HL-60 (cell line): ENCODE measurements around the gene NIN.

ENCODE experiments used
- POLR2AphosphoS5 ChIP-seq: IDR thresholded peaks from 2 replicates; pipeline ENCODE4 v1.6.1; 2012; ENCODE audit warnings: low read depth
- TF ChIP-seq, protein P1 (sequence below): IDR thresholded peaks from one replicate; pipeline ENCODE4 v1.5.1; 2011; ENCODE audit warnings: low read length, control low read depth, inconsistent platforms; ENCODE audit not compliant: insufficient read depth
- TF ChIP-seq, protein P2 (sequence below): IDR thresholded peaks from 2 replicates; pipeline ENCODE4 v1.6.1; 2012; ENCODE audit warnings: low read depth; ENCODE audit not compliant: insufficient replicate concordance

DNA sequence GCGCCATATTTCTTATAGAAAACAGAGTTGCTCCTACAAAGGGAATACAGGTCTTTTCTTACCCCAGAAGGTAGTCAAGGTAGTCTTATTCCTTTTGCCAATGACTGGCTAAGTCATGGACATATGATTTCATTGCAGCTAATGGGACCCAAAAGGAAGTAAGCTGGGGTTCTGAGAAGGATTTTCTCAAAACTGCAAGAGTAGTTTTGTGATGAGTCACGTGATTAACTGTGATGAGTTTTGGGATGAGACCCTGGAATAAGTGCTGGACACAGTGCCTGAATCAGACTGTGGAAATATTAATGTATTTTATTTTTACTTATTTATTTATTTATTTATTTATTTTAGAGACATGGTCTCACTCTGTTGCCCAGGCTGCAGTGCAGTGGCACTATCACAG is 13.4 kb upstream of the NIN start:
- TF ChIP-seq, protein P1, sequence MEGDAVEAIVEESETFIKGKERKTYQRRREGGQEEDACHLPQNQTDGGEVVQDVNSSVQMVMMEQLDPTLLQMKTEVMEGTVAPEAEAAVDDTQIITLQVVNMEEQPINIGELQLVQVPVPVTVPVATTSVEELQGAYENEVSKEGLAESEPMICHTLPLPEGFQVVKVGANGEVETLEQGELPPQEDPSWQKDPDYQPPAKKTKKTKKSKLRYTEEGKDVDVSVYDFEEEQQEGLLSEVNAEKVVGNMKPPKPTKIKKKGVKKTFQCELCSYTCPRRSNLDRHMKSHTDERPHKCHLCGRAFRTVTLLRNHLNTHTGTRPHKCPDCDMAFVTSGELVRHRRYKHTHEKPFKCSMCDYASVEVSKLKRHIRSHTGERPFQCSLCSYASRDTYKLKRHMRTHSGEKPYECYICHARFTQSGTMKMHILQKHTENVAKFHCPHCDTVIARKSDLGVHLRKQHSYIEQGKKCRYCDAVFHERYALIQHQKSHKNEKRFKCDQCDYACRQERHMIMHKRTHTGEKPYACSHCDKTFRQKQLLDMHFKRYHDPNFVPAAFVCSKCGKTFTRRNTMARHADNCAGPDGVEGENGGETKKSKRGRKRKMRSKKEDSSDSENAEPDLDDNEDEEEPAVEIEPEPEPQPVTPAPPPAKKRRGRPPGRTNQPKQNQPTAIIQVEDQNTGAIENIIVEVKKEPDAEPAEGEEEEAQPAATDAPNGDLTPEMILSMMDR = no peak
- no peak for TF ChIP-seq POLR2AphosphoS5
- TF ChIP-seq, protein P2, sequence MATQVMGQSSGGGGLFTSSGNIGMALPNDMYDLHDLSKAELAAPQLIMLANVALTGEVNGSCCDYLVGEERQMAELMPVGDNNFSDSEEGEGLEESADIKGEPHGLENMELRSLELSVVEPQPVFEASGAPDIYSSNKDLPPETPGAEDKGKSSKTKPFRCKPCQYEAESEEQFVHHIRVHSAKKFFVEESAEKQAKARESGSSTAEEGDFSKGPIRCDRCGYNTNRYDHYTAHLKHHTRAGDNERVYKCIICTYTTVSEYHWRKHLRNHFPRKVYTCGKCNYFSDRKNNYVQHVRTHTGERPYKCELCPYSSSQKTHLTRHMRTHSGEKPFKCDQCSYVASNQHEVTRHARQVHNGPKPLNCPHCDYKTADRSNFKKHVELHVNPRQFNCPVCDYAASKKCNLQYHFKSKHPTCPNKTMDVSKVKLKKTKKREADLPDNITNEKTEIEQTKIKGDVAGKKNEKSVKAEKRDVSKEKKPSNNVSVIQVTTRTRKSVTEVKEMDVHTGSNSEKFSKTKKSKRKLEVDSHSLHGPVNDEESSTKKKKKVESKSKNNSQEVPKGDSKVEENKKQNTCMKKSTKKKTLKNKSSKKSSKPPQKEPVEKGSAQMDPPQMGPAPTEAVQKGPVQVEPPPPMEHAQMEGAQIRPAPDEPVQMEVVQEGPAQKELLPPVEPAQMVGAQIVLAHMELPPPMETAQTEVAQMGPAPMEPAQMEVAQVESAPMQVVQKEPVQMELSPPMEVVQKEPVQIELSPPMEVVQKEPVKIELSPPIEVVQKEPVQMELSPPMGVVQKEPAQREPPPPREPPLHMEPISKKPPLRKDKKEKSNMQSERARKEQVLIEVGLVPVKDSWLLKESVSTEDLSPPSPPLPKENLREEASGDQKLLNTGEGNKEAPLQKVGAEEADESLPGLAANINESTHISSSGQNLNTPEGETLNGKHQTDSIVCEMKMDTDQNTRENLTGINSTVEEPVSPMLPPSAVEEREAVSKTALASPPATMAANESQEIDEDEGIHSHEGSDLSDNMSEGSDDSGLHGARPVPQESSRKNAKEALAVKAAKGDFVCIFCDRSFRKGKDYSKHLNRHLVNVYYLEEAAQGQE = no peak
